Esophagus squamous epithelium (tissue), 4 donors: ENCODE results near the gene CNPY1.

Experiments
- POLR2A ChIP-seq, 4 donors: fragments of 450-650 bp; IDR thresholded peaks; one replicate each; pipeline ENCODE4 v1.6.1; 2017; ENCODE audit warnings: antibody characterized with exemption in 4 of 4, mild to moderate bottlenecking in 4 of 4, moderate library complexity in 3 of 4
- TF ChIP-seq, protein P1 (sequence below), 6 experiments: fragments of 450-650 bp in 4 of 6; fragments of 200-600 bp in 2 of 6; sonication (generic) in 2 of 6; IDR thresholded peaks; one replicate each; pipeline ENCODE4 v1.5.1; 2016 to 2019; ENCODE audit warnings: antibody characterized with exemption in 6 of 6, mild to moderate bottlenecking in 4 of 6, moderate library complexity in 4 of 6

DNA sequence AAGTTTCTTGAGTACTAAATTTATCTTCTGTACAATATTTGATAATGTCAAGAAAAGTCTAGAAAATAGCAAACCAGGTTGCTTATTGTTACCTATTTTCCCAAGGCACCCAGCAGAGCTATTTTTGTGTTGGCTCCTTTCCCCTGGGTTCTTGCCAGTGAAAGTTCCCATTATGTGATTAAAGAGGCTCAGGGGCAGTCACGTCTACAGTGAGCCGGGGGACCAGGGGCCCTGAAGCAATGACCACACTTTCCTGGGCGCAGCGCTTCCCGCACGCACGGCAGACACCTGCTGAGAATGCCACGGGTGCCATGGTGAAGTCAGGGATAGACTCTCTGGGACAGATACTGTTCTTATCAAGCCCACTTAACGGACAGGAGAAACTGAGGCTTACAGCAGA, 10.4 kb upstream of the CNPY1 start:
- no peak for TF ChIP-seq POLR2A (IDR thresholded peaks at IDR 0.05)
- TF ChIP-seq, protein P1, sequence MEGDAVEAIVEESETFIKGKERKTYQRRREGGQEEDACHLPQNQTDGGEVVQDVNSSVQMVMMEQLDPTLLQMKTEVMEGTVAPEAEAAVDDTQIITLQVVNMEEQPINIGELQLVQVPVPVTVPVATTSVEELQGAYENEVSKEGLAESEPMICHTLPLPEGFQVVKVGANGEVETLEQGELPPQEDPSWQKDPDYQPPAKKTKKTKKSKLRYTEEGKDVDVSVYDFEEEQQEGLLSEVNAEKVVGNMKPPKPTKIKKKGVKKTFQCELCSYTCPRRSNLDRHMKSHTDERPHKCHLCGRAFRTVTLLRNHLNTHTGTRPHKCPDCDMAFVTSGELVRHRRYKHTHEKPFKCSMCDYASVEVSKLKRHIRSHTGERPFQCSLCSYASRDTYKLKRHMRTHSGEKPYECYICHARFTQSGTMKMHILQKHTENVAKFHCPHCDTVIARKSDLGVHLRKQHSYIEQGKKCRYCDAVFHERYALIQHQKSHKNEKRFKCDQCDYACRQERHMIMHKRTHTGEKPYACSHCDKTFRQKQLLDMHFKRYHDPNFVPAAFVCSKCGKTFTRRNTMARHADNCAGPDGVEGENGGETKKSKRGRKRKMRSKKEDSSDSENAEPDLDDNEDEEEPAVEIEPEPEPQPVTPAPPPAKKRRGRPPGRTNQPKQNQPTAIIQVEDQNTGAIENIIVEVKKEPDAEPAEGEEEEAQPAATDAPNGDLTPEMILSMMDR (IDR thresholded peaks at IDR 0.05), result no peak
